Measurements from ENCODE around the gene NOTO.
A peak's percentile ranks its signal among the peaks of the same experiment; 100 is the strongest.
"Not testable (repeated sequence)": the region's sequence is repeated elsewhere in the genome, so short reads cannot be mapped to it uniquely, and the experiment has no call there.

NOTO gene

DNA sequence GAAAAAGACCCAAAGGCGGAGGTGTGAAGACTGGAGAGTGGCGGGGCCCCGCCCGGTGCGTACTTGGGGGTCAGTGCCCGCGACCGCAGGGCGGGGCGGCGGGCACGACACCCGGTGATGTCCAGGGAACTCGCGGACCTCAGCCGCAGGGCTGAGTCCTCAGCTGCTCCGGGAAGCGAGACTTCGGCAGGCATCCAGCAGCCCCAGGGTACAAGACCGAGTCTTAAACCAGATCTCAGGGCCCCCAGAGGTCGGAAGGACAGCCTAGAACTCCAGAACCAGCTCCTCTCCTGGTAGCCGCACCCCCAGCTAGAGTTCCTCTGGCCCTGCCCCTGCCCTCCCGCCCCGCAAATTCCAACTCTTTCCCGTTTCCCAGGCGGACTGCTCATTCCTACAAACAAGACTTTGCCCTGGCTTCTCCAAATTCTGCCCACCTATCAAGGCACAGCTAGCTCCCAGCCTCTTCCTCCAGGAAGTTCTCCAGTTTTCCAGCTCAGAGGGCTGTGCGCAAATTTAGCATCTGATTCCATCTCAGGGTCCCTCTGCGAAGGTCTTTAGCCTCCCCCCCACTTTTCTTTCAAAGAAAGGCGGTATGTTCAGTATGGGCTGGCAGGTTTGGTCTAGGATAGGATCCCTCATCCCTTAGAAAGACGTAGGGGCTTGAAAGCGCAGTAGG, 26.0 kb upstream of the NOTO start:
- peak; percentile 29 for DNase-seq (ENCODE audit: low read depth)
- TF ChIP-seq POLR2A (IDR thresholded peaks at IDR 0.05; ENCODE audit: extremely low read depth, insufficient read length) = no peak
- TF ChIP-seq, protein P1, sequence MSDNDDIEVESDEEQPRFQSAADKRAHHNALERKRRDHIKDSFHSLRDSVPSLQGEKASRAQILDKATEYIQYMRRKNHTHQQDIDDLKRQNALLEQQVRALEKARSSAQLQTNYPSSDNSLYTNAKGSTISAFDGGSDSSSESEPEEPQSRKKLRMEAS (IDR thresholded peaks at IDR 0.05; ENCODE audit: low read depth, low read length) = no peak
- TF ChIP-seq CTCF (IDR thresholded peaks at IDR 0.05; ENCODE audit: low read depth, low read length) = no peak
- no peak for TF ChIP-seq MYC (IDR thresholded peaks at IDR 0.05; ENCODE audit: low read depth, low read length)
- H3K4me3 ChIP-seq (ENCODE audit: low read depth, low read length) = no peak overlapping the region

DNA sequence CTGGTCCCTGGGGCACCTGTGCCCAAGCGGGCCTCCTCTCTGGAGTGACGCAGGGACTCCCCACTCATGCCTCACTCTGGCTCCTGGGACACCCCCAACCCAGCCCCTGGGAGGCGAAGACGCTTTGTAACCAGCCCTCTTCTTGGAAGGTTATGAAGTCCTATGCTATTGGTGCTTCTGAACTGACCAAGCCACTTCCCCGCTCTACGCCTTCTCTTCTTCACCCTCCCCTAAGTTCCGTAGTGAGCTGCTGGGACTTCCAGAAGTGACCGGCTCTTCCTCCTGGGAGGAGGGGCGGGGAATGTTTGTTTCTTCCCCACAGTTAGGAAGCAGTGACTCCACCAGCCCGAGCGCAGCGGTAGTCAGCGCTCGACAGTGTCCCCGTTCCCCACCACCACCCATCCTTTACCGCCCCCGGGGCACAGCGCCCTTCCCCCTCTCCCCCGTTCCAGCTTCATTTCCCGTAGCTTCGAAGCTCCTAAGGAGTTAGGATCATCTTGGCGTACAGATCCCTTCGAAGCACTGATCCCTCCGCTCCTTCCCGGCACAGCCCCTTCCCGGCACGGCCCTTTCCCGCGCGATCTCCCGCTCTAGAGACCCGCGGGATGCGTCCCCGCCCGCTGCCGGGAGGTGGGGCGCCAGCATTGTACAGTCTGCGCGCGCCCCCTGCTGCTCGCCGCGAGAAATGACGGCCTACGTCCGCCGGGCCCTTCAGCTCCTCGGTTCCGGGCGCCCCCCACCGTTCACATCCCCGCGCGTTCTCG, 25.3 kb upstream of the NOTO start:
- TF ChIP-seq CTCF (IDR thresholded peaks at IDR 0.05; ENCODE audit: low read depth, low read length) = peak; percentile 73
- TF ChIP-seq, protein P1 (IDR thresholded peaks at IDR 0.05; ENCODE audit: low read depth, low read length) = no peak
- H3K4me3 ChIP-seq (ENCODE audit: low read depth, low read length) = peak overlapping the region; percentile 43
- DNase-seq (ENCODE audit: low read depth) = peak; percentile 88

GRCh38 chr2:73177645-73178255, 24.6 kb upstream of the NOTO start:
- DNase-seq (ENCODE audit: low read depth) = no peak

DNA sequence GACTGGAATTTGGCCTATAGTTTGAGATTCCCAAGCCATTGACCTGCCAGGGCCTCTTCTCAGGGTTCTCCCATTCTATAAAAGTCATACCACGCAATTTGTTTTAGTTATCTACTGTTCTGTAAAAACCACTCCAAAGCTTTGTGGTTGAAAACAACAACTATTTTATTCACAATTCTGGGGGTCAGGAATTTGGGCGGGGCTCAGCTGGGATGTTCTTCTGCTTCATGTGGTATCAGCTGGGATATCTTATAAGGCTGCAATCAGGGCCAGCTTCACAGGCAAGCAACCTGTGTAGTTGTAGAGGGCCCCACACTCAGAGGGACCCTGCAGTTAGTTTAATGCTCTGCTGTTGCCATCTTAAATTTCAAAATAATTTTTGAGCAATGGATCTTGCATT, 16.4 kb upstream of the NOTO start:
- TF ChIP-seq MYC (IDR thresholded peaks at IDR 0.05; ENCODE audit: low read depth, low read length) = no peak
- TF ChIP-seq, protein P1 (IDR thresholded peaks at IDR 0.05; ENCODE audit: low read depth, low read length) = no peak
- TF ChIP-seq CTCF (IDR thresholded peaks at IDR 0.05; ENCODE audit: low read depth, low read length) = no peak
- no peak overlapping the region for H3K4me3 ChIP-seq (ENCODE audit: low read depth, low read length)
- no peak for DNase-seq (ENCODE audit: low read depth)

More at GRCh38 chr2:73177645-73178255, 24.6 kb upstream of the NOTO start:
- TF ChIP-seq CTCF (IDR thresholded peaks at IDR 0.05; ENCODE audit: low read depth, low read length) = peak; percentile 10
- TF ChIP-seq MYC (IDR thresholded peaks at IDR 0.05; ENCODE audit: low read depth, low read length) = no peak
- H3K4me3 ChIP-seq (ENCODE audit: low read depth, low read length) = no peak overlapping the region

DNA sequence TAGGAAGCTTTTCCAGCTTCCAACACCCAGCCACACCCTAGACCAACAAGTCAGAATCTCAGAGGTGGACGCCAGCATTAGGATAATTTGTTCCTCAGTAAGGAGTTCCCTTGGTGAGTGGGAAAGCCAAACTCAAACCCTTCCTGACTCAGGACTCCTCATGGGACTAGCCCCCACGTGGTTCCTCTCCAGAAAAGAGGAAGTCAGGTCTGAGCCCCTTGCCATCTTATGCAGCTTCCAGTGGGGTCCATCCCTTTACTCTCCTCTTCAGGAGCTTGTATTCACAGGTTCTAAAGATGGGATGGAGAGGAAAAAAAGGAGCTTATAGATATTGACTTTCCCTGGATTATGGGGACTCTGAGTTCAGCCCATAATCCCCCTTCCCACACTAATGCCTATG, 14.8 kb upstream of the NOTO start:
- TF ChIP-seq POLR2A (IDR thresholded peaks at IDR 0.05; ENCODE audit: extremely low read depth, insufficient read length) = no peak
- TF ChIP-seq MYC (IDR thresholded peaks at IDR 0.05; ENCODE audit: low read depth, low read length) = peak; percentile 44; the same call in 1 of the 2 replicates
- TF ChIP-seq, protein P1 (IDR thresholded peaks at IDR 0.05; ENCODE audit: low read depth, low read length) = peak; percentile 82
- DNase-seq (ENCODE audit: low read depth) = peak; percentile 64
- H3K4me3 ChIP-seq (ENCODE audit: low read depth, low read length) = no peak overlapping the region

DNA sequence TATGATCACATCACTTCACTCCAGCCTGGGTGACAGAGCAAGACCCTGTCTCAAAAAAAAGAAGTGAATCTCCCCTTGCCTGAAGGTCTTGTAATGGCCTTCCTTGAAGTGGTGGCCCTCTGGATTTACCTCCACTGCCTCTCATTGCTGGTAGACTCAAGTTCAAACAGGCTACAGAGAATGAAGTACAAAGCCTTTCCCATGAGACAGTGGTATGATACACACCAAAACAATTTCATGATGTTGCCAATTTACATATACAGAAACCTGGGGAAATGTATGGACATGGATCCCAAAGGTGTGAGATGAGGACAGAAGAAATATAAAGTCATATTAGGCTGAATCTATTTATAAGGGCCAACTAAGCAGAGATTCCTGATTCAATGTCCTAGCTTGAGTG, 4.8 kb upstream of the NOTO start:
- H3K4me3 ChIP-seq (ENCODE audit: low read depth, low read length) = no peak overlapping the region
- TF ChIP-seq MYC (IDR thresholded peaks at IDR 0.05; ENCODE audit: low read depth, low read length) (no peak), POLR2A (IDR thresholded peaks at IDR 0.05; ENCODE audit: extremely low read depth, insufficient read length) (no peak), CTCF (IDR thresholded peaks at IDR 0.05; ENCODE audit: low read depth, low read length) (no peak)
- TF ChIP-seq, protein P1 (IDR thresholded peaks at IDR 0.05; ENCODE audit: low read depth, low read length) = no peak
- no peak for DNase-seq (ENCODE audit: low read depth)

DNA sequence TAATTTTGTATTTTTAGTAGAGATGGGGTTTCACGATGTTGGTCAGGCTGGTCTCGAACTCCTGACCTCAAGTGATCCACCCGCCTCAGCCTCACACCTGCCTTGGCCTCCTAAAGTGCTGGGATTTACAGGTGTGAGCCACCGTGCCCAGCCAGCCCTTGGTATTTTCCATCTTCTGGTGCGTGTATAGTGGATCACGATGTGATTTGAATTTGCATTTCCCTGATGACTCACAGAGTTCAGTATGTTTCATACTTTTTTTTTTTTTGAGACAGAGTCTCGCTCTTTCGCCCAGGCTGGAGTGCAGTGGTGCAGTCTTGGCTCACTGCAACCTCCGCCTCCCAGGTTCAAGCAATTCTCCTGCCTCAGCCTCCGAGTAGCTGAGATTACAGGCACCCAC, 2.1 kb upstream of the NOTO start:
- not testable (repeated sequence) for H3K4me3 ChIP-seq (ENCODE audit: low read depth, low read length); DNase-seq (ENCODE audit: low read depth)

All from NB4 (cell line).